Measurements from ENCODE around the gene PSMB11.
"Not testable (repeated sequence)": the region's sequence is repeated elsewhere in the genome, so short reads cannot be mapped to it uniquely, and the experiment has no call there.

DNA sequence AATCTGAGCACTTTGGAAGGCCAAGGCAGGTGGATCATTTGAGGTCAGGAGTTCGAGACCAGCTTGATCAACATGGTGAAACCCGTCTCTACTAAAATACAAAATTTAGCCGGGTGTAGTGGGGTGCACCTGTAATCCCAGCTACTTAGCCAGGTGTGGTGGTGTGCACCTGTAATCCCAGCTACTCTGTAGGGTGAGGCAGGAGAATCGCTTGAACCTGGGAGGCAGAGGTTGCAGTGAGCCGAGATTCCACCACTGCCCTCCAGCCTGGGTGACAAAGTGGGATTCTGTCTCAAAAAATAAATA is 28.3 kb upstream of the PSMB11 start:
- TF ChIP-seq, protein P1, sequence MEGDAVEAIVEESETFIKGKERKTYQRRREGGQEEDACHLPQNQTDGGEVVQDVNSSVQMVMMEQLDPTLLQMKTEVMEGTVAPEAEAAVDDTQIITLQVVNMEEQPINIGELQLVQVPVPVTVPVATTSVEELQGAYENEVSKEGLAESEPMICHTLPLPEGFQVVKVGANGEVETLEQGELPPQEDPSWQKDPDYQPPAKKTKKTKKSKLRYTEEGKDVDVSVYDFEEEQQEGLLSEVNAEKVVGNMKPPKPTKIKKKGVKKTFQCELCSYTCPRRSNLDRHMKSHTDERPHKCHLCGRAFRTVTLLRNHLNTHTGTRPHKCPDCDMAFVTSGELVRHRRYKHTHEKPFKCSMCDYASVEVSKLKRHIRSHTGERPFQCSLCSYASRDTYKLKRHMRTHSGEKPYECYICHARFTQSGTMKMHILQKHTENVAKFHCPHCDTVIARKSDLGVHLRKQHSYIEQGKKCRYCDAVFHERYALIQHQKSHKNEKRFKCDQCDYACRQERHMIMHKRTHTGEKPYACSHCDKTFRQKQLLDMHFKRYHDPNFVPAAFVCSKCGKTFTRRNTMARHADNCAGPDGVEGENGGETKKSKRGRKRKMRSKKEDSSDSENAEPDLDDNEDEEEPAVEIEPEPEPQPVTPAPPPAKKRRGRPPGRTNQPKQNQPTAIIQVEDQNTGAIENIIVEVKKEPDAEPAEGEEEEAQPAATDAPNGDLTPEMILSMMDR (IDR thresholded peaks at IDR 0.05 in 2 of 3, conservative IDR thresholded peaks at IDR 0.05 in 1 of 3; ENCODE audit: control insufficient read depth in 2 of 3, extremely low read depth in 1 of 3, insufficient read depth in 1 of 3, low read depth in 3 of 3, low read length in 3 of 3), result not testable (repeated sequence)
- TF ChIP-seq ZNF217 (IDR thresholded peaks at IDR 0.05); ZNF24 (IDR thresholded peaks at IDR 0.05); POLR2A (IDR thresholded peaks at IDR 0.05; ENCODE audit: low read depth, low read length); CHD1 (IDR thresholded peaks at IDR 0.05; ENCODE audit: low read depth, low read length); CEBPB (IDR thresholded peaks at IDR 0.05; ENCODE audit: borderline replicate concordance in 1 of 2, low read depth in 2 of 2, low read length in 2 of 2); HDAC6 (IDR thresholded peaks at IDR 0.05; ENCODE audit: unreplicated experiment); JUND (IDR thresholded peaks at IDR 0.05; ENCODE audit: low read depth, low read length); TAF1 (IDR thresholded peaks at IDR 0.05; ENCODE audit: borderline replicate concordance, low read depth, low read length); TARDBP (IDR thresholded peaks at IDR 0.05; ENCODE audit: borderline replicate concordance): not testable (repeated sequence)
- TF ChIP-seq, protein P2, sequence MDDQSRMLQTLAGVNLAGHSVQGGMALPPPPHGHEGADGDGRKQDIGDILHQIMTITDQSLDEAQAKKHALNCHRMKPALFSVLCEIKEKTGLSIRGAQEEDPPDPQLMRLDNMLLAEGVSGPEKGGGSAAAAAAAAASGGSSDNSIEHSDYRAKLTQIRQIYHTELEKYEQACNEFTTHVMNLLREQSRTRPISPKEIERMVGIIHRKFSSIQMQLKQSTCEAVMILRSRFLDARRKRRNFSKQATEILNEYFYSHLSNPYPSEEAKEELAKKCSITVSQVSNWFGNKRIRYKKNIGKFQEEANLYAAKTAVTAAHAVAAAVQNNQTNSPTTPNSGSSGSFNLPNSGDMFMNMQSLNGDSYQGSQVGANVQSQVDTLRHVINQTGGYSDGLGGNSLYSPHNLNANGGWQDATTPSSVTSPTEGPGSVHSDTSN (IDR thresholded peaks at IDR 0.05; ENCODE audit: insufficient replicate concordance, low read depth, low read length), result not testable (repeated sequence)
- TF ChIP-seq, protein P3, sequence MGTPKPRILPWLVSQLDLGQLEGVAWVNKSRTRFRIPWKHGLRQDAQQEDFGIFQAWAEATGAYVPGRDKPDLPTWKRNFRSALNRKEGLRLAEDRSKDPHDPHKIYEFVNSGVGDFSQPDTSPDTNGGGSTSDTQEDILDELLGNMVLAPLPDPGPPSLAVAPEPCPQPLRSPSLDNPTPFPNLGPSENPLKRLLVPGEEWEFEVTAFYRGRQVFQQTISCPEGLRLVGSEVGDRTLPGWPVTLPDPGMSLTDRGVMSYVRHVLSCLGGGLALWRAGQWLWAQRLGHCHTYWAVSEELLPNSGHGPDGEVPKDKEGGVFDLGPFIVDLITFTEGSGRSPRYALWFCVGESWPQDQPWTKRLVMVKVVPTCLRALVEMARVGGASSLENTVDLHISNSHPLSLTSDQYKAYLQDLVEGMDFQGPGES (IDR thresholded peaks at IDR 0.05), result not testable (repeated sequence)
- TF ChIP-seq, protein P4, sequence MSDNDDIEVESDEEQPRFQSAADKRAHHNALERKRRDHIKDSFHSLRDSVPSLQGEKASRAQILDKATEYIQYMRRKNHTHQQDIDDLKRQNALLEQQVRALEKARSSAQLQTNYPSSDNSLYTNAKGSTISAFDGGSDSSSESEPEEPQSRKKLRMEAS (IDR thresholded peaks at IDR 0.05; ENCODE audit: low read depth, low read length), result not testable (repeated sequence)
- TF ChIP-seq, protein P5, sequence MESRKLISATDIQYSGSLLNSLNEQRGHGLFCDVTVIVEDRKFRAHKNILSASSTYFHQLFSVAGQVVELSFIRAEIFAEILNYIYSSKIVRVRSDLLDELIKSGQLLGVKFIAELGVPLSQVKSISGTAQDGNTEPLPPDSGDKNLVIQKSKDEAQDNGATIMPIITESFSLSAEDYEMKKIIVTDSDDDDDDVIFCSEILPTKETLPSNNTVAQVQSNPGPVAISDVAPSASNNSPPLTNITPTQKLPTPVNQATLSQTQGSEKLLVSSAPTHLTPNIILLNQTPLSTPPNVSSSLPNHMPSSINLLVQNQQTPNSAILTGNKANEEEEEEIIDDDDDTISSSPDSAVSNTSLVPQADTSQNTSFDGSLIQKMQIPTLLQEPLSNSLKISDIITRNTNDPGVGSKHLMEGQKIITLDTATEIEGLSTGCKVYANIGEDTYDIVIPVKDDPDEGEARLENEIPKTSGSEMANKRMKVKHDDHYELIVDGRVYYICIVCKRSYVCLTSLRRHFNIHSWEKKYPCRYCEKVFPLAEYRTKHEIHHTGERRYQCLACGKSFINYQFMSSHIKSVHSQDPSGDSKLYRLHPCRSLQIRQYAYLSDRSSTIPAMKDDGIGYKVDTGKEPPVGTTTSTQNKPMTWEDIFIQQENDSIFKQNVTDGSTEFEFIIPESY (IDR thresholded peaks at IDR 0.05), result not testable (repeated sequence)
